ENCODE measurements around the gene TMPRSS9.

Gene TMPRSS9

GRCh38 chr19:2328401-2329148, 31.5 kb upstream of the TMPRSS9 start, which contains the start of the genes LSM7 and SPPL2B:
TSS of gene LSM7 (minus strand) at chr19:2328586. CDS start at chr19:2328566, 20 bp downstream.
TSS of gene SPPL2B (plus strand) at chr19:2328684. CDS start at chr19:2328710, 26 bp downstream.
- in situ Hi-C loops (cut with HindIII; ENCODE audit: low sequenced_read_pairs), result loop anchor here (5.0 kb wide), 4 partner anchors 56 to 116 kb away; partner anchors contain the start of gene AMH

- in situ Hi-C loops (cut with HindIII; ENCODE audit: low sequenced_read_pairs), result loop anchor here (5.0 kb wide), 4 partner anchors 57 to 117 kb away; partner anchors contain the start of gene AMH
Measured at GRCh38 chr19:2329149-2329478, 31.0 kb upstream of the TMPRSS9 start.

- in situ Hi-C loops (cut with HindIII; ENCODE audit: low sequenced_read_pairs), result loop anchor here (5.0 kb wide), 4 partner anchors 57 to 117 kb away; partner anchors contain the start of gene AMH
Measured at GRCh38 chr19:2329501-2329916, 30.6 kb upstream of the TMPRSS9 start.

GRCh38 chr19:2330255-2330631, 29.8 kb upstream of the TMPRSS9 start:
- in situ Hi-C loops (cut with HindIII; ENCODE audit: low sequenced_read_pairs), result no loop called here

GRCh38 chr19:2330632-2331284, 29.3 kb upstream of the TMPRSS9 start:
- in situ Hi-C loops (cut with HindIII; ENCODE audit: low sequenced_read_pairs), result no loop called here

GRCh38 chr19:2331601-2332246, 28.3 kb upstream of the TMPRSS9 start:
- in situ Hi-C loops (cut with HindIII; ENCODE audit: low sequenced_read_pairs), result no loop called here

- in situ Hi-C loops (cut with HindIII; ENCODE audit: low sequenced_read_pairs), result no loop called here
Measured at GRCh38 chr19:2332341-2333026, 27.6 kb upstream of the TMPRSS9 start.

- in situ Hi-C loops (cut with HindIII; ENCODE audit: low sequenced_read_pairs), result no loop called here
Measured at GRCh38 chr19:2333027-2333806, 26.8 kb upstream of the TMPRSS9 start.

GRCh38 chr19:2333807-2334211, 26.3 kb upstream of the TMPRSS9 start:
- in situ Hi-C loops (cut with HindIII; ENCODE audit: low sequenced_read_pairs), result no loop called here

- in situ Hi-C loops (cut with HindIII; ENCODE audit: low sequenced_read_pairs), result no loop called here
Measured at GRCh38 chr19:2334426-2334825, 25.6 kb upstream of the TMPRSS9 start.

- in situ Hi-C loops (cut with HindIII; ENCODE audit: low sequenced_read_pairs), result no loop called here
Measured at GRCh38 chr19:2334986-2335846, 24.8 kb upstream of the TMPRSS9 start.

- in situ Hi-C loops (cut with HindIII; ENCODE audit: low sequenced_read_pairs), result no loop called here
Measured at GRCh38 chr19:2335848-2336247, 24.2 kb upstream of the TMPRSS9 start.

GRCh38 chr19:2336528-2337328, 23.3 kb upstream of the TMPRSS9 start:
- in situ Hi-C loops (cut with HindIII; ENCODE audit: low sequenced_read_pairs), result no loop called here

GRCh38 chr19:2337329-2337707, 22.7 kb upstream of the TMPRSS9 start:
- in situ Hi-C loops (cut with HindIII; ENCODE audit: low sequenced_read_pairs), result no loop called here

- in situ Hi-C loops (cut with HindIII; ENCODE audit: low sequenced_read_pairs), result no loop called here
Measured at GRCh38 chr19:2338055-2338615, 21.9 kb upstream of the TMPRSS9 start.

GRCh38 chr19:2338751-2339643, 21.1 kb upstream of the TMPRSS9 start:
- in situ Hi-C loops (cut with HindIII; ENCODE audit: low sequenced_read_pairs), result no loop called here

- in situ Hi-C loops (cut with HindIII; ENCODE audit: low sequenced_read_pairs), result no loop called here
Measured at GRCh38 chr19:2339644-2340310, 20.3 kb upstream of the TMPRSS9 start.
